Bronchial epithelial cell (primary cell): ENCODE results near the gene TMEM151B. TPM values are rescaled to one million over a fixed set of nuclear protein-coding genes. Genes with fewer than 3 reads are reported as not detected.

Source experiments
- DNase-seq: peaks from one replicate; pipeline ENCODE4 v3.0.0-alpha.2; 2010; ENCODE audit warnings: low read depth
- FAIRE-seq: peaks from 2 replicates; lab custom pipeline; 2011; peaks lifted over from hg19 to GRCh38; lab: Jason Lieb, UNC
- H3K27me3 ChIP-seq: 2 replicates; pipeline ENCODE4 v1.5.1; 2011; ENCODE audit warnings: low read length; ENCODE audit not compliant: control insufficient read depth, insufficient read depth
- H3K36me3 ChIP-seq: 2 replicates; pipeline ENCODE4 v1.5.1; 2011; ENCODE audit warnings: low read length; ENCODE audit not compliant: control insufficient read depth, insufficient read depth
- H3K4me3 ChIP-seq: 2 replicates; pipeline ENCODE4 v1.5.1; 2011; ENCODE audit warnings: mild to moderate bottlenecking, low read depth, low read length, control low read depth
- CTCF ChIP-seq: IDR thresholded peaks from 2 replicates; pipeline ENCODE4 v1.5.1; 2011; ENCODE audit warnings: mild to moderate bottlenecking, moderate library complexity, low read length, control low read depth, inconsistent platforms; ENCODE audit not compliant: insufficient read depth, severe bottlenecking
- total RNA-seq: library from RNA; depleted of rRNA; stranded (reverse); fragments of >200 nt; gene quantifications from 2 replicates; pipeline ENCODE4 v1.2.1, GENCODE V29; 2014

The TMEM151B gene
- total RNA-seq, 1 donor from 2014 or later: not detected

GRCh38 chr6:44253307-44254101, 16.7 kb upstream of the TMEM151B start:
- no peaks in the 10 kb centered on the region for H3K27me3 ChIP-seq
- FAIRE-seq: no peak
- peak; percentile 60 for TF ChIP-seq CTCF
- DNase-seq: no peak
- H3K36me3 ChIP-seq: peaks cover 34% of the 10 kb centered on the region
- no peak overlapping the region for H3K4me3 ChIP-seq

GRCh38 chr6:44254191-44255104, 15.8 kb upstream of the TMEM151B start:
- no peak for DNase-seq
- peaks cover 33% of the 10 kb centered on the region for H3K36me3 ChIP-seq
- TF ChIP-seq CTCF: no peak
- no peak for FAIRE-seq
- H3K4me3 ChIP-seq: no peak overlapping the region
- H3K27me3 ChIP-seq: no peaks in the 10 kb centered on the region

DNA sequence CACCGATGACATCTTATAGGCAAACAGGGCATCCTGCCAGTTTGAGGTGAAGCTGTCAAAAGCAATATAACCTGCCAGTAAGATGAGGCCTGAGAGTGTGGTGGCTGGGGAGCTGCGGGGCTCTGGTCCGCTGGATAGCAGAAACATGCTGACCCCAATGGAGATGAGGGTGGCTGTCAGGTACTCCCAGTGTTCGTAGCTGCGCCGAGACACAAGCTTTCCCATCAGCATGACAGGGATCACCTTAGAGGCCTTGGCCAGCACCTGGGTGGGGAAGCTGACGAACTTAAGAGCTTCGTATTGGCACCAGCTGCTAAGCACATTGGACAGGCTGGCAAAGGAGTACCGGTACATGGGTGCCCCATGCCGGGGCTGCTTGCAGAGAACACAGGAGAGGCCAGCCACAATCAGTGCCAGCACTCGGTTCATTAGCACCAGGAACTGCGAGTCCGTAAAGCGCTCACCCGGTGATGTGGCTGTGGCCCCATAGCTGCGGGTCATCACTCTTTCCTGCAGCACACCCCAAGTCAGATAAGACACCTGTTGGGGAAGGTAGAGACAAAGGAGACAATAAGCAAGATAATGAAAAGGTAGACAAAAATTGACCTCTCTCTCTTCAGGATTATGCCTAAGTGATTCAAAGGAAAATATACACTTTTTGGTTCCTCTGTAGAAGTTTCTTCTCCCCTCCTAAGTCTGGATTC, 15.0 kb upstream of the TMEM151B start:
- DNase-seq (no peak), FAIRE-seq (no peak)
- Histone ChIP-seq H3K4me3 (no peak overlapping the region), H3K36me3 (peaks cover 32% of the 10 kb centered on the region), H3K27me3 (no peaks in the 10 kb centered on the region)
- TF ChIP-seq CTCF: no peak

DNA sequence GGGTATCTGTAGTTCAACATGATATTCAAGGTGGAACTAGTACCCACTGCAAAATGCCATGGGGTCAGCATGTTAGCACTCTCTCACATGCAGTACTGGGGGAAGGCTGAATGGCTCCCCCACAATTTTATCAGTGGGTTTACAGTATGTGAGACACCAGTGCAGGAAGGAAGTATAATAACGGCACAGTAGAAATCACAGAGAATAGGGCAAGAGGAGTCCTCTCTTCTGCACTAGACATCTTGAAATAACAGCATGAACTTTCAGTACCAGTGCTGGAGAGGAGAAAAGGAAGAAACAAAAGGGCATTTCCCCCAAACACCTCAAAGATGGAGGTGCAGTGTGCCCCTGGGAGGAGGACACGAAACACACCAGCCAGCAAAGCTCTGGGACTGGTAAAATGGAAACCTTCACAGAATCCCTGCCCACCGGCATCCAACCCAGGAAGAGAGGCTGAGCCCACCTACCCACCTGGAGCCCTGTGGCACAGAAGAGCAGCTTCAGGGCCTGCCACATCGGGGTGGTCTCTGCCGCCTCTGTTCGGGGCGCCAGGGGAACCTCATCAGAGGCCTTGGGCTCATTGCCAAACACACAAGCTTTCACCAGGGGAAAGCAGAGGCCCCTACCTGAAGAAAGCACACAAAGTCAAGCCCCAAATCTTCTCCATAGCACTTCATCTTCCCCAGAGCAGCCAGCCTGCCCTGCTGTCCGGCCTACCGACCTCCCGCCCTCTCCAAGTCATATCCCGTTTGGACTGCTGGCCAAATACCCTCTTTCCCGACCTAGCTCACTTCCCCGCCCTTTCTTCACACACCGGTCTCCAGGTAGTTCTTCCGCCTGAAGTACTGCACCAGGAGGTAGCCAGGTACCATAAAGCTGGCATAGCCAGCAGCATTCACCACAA, 14.1 kb upstream of the TMEM151B start:
- H3K4me3 ChIP-seq: peak overlapping the region; percentile 77
- peaks cover 28% of the 10 kb centered on the region for H3K36me3 ChIP-seq
- DNase-seq: no peak
- no peak for TF ChIP-seq CTCF
- no peak for FAIRE-seq
- H3K27me3 ChIP-seq: no peaks in the 10 kb centered on the region

DNA sequence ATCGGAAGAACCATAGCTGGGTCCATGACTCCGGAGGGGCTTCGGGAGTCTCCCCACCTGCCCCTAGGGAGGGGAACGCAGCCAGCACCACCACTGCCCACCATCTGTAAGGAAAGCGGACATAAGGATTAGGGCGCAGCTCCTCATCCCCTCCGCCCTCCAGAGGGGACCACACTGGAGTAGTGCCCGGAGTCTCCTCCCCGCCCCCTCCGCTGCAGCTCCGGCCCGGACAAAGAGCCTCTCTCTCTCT, 13.6 kb upstream of the TMEM151B start:
- Histone ChIP-seq H3K27me3 (no peaks in the 10 kb centered on the region), H3K4me3 (peak overlapping the region; percentile 77), H3K36me3 (peaks cover 28% of the 10 kb centered on the region)
- DNase-seq (no peak), FAIRE-seq (no peak)
- no peak for TF ChIP-seq CTCF
